ENCODE results near the gene TLK1.
"Not testable (repeated sequence)": the region's sequence is repeated elsewhere in the genome, so short reads cannot be mapped to it uniquely, and the experiment has no call there.

TLK1 gene

GRCh38 chr2:171169333-171169732 lies 8.6 kb upstream of the TLK1 start:
- no peak for DNase-seq

GRCh38 chr2:171167352-171167997 lies 6.8 kb upstream of the TLK1 start:
- DNase-seq, result no peak

- no peak for DNase-seq
Measured at GRCh38 chr2:171166328-171166983, 5.8 kb upstream of the TLK1 start.

GRCh38 chr2:171165967-171166327 lies 5.3 kb upstream of the TLK1 start:
- DNase-seq, result no peak

GRCh38 chr2:171163261-171163660 lies 2.6 kb upstream of the TLK1 start:
- DNase-seq, result no peak

GRCh38 chr2:171162522-171163197 lies 2.0 kb upstream of the TLK1 start:
- DNase-seq, result not testable (repeated sequence)

GRCh38 chr2:171160956-171161740 lies 455 bp upstream of the TLK1 start:
- peak; percentile 85 for DNase-seq

- peak; percentile 81 for DNase-seq
Measured at GRCh38 chr2:171159372-171160118, 1.1 kb downstream of the TLK1 start.

- DNase-seq, result no peak
Measured at GRCh38 chr2:171158790-171159371, 1.8 kb downstream of the TLK1 start.

GRCh38 chr2:171158036-171158789 lies 2.5 kb downstream of the TLK1 start:
- DNase-seq, result no peak

GRCh38 chr2:171157109-171157500 lies 3.6 kb downstream of the TLK1 start:
- DNase-seq, result no peak

- no peak for DNase-seq
Measured at GRCh38 chr2:171154348-171154747, 6.3 kb downstream of the TLK1 start.

- DNase-seq, result no peak
Measured at GRCh38 chr2:171150694-171151285, 9.9 kb downstream of the TLK1 start.

- DNase-seq, result no peak
Measured at GRCh38 chr2:171149986-171150693, 10.6 kb downstream of the TLK1 start.

GRCh38 chr2:171149171-171149938 lies 11.3 kb downstream of the TLK1 start:
- DNase-seq, result no peak

GRCh38 chr2:171147081-171147480 lies 13.6 kb downstream of the TLK1 start:
- DNase-seq, result no peak

GRCh38 chr2:171146633-171147032 lies 14.1 kb downstream of the TLK1 start:
- no peak for DNase-seq

GRCh38 chr2:171146071-171146470 lies 14.6 kb downstream of the TLK1 start:
- no peak for DNase-seq

- DNase-seq, result no peak
Measured at GRCh38 chr2:171143670-171144062, 17.0 kb downstream of the TLK1 start.

- DNase-seq, result no peak
Measured at GRCh38 chr2:171142398-171142797, 18.3 kb downstream of the TLK1 start.
